OCI-LY3 (cell line): ENCODE data around the gene PIK3R5.

Experiments used
- EZH2phosphoT487 ChIP-seq: fragments of 200-600 bp; shearing (Covaris generic); IDR thresholded peaks from 2 replicates; pipeline ENCODE4 v1.6.1; 2018; ENCODE audit warnings: antibody characterized with exemption, mixed run types, low read depth
- TF ChIP-seq, protein P1 (sequence below): fragments of 200-600, 300-600 bp; sonication (generic); IDR thresholded peaks from 2 replicates; pipeline ENCODE4 v1.5.1; 2014; ENCODE audit warnings: antibody characterized with exemption, low read length, low read depth

DNA sequence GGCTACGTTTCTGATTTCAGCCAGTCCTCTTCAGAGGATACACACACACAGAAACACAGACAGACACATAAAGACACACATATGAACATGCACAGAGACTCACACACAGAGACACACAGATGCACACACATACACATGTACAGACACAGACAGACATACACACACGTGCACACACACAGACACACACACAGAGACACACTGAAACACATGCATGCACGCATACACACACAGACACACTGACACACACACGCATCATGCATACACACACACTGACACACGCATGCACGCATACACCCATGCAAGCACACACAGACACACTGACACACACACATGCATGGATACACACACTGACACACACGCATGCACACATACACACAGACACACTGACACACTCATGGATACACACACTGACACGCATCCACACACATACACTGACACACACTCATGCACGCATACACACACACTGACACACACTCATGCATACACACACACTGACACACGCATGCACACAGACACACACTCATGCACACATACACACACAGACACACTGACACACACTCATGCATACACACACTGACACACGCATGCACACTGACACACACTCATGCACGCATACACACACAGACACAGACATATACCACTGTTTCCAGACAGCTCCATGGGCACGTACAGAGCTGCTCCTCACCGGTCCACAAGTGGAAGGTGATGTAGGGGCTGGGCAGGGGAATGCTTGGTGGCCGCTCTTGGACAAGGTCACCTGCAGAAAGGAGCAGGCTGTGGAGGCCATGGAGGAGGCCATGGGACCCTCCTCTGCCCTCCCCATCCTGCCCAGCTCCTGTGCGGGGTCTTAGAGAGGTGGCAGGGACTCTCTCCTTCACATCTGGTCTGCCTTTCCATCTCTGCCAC is 136.2 kb downstream of the PIK3R5 start:
- TF ChIP-seq, protein P1, sequence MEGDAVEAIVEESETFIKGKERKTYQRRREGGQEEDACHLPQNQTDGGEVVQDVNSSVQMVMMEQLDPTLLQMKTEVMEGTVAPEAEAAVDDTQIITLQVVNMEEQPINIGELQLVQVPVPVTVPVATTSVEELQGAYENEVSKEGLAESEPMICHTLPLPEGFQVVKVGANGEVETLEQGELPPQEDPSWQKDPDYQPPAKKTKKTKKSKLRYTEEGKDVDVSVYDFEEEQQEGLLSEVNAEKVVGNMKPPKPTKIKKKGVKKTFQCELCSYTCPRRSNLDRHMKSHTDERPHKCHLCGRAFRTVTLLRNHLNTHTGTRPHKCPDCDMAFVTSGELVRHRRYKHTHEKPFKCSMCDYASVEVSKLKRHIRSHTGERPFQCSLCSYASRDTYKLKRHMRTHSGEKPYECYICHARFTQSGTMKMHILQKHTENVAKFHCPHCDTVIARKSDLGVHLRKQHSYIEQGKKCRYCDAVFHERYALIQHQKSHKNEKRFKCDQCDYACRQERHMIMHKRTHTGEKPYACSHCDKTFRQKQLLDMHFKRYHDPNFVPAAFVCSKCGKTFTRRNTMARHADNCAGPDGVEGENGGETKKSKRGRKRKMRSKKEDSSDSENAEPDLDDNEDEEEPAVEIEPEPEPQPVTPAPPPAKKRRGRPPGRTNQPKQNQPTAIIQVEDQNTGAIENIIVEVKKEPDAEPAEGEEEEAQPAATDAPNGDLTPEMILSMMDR = no peak
- TF ChIP-seq EZH2phosphoT487 = no peak
